ENCODE data around the gene DIMT1. TPM values are rescaled to one million over a fixed set of nuclear protein-coding genes. Genes with fewer than 3 reads are reported as not detected.

Gene DIMT1
- total RNA-seq, 1 donor from 2014 or later: 8.6 TPM

DNA sequence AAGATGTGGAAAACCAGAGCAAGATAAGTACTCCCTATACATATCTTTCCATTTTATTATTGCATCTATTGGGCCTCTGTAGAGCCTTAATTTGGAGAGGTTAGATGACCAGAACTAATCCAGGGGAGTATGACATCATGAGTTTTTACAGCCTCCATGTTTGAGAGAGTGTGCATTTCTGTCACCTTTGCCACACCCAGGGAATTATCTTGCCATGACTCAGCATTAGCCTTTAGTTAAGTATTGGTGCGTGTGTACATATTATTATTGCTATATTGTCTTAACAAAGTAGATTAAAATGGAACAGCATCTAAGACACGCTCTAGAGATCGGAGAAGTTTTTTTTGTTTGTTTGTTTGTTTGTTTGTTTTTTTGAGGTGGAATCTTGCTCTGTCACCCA, 27.6 kb downstream of the DIMT1 start:
- no peak for TF ChIP-seq CTCF (IDR thresholded peaks at IDR 0.05)
- Histone ChIP-seq H3K36me3 (peaks cover 30 to 78% of the 10 kb centered on the region in 2 donors), H3K27ac (no peak overlapping the region), H3K4me1 (no peaks in the 10 kb centered on the region), H3K27me3 (no peaks in the 10 kb centered on the region), H3K9me3 (no peaks in the 10 kb centered on the region), H3K4me3 (no peak overlapping the region)
- intact Hi-C loops (cut with DNase I): no loop called here
- DNase-seq (ENCODE audit: low spot score in 2 of 2): no peak

GRCh38 chr5:62375627-62376026, 28.1 kb downstream of the DIMT1 start:
- no peak overlapping the region for H3K4me3 ChIP-seq
- H3K27ac ChIP-seq: no peak overlapping the region
- peaks cover 33 to 74% of the 10 kb centered on the region in 2 donors for H3K36me3 ChIP-seq
- intact Hi-C loops (cut with DNase I): no loop called here
- no peak for TF ChIP-seq CTCF (IDR thresholded peaks at IDR 0.05)
- no peak for DNase-seq (ENCODE audit: low spot score in 2 of 2)
- no peaks in the 10 kb centered on the region for H3K27me3 ChIP-seq
- no peaks in the 10 kb centered on the region for H3K4me1 ChIP-seq
- no peaks in the 10 kb centered on the region for H3K9me3 ChIP-seq

- H3K4me3 ChIP-seq: no peak overlapping the region
- H3K4me1 ChIP-seq: no peaks in the 10 kb centered on the region
- DNase-seq (ENCODE audit: low spot score in 2 of 2): no peak
- intact Hi-C loops (cut with DNase I): no loop called here
- no peak overlapping the region for H3K27ac ChIP-seq
- no peaks in the 10 kb centered on the region for H3K9me3 ChIP-seq
- no peak for TF ChIP-seq CTCF (IDR thresholded peaks at IDR 0.05)
- H3K27me3 ChIP-seq: no peaks in the 10 kb centered on the region
- peaks cover 21 to 63% of the 10 kb centered on the region in 2 donors for H3K36me3 ChIP-seq
Measured at GRCh38 chr5:62374090-62374489, 29.6 kb downstream of the DIMT1 start.

DNA sequence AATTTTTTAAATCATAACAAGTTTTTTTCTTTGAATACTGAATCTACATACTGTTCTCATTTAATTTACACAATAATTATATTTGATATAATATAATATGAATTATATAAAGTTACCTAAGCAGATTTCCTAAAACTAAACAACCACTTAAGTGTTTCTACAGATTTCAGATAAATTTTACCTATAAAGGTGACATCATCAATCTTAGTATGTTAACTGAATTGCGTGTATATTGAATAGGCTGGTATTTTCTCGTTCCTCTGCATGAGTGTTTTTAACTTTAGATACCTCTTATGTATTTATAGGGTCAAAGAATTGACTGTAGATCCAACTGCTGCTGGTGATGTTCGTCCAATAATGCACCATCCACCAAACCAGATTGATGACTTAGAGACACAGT, 30.3 kb downstream of the DIMT1 start:
- Histone ChIP-seq H3K4me1 (no peaks in the 10 kb centered on the region), H3K9me3 (no peaks in the 10 kb centered on the region), H3K27ac (no peak overlapping the region), H3K36me3 (peaks cover 20 to 60% of the 10 kb centered on the region in 2 donors), H3K4me3 (no peak overlapping the region), H3K27me3 (no peaks in the 10 kb centered on the region)
- intact Hi-C loops (cut with DNase I): no loop called here
- no peak for TF ChIP-seq CTCF (IDR thresholded peaks at IDR 0.05)
- DNase-seq (ENCODE audit: low spot score in 2 of 2): no peak

DNA sequence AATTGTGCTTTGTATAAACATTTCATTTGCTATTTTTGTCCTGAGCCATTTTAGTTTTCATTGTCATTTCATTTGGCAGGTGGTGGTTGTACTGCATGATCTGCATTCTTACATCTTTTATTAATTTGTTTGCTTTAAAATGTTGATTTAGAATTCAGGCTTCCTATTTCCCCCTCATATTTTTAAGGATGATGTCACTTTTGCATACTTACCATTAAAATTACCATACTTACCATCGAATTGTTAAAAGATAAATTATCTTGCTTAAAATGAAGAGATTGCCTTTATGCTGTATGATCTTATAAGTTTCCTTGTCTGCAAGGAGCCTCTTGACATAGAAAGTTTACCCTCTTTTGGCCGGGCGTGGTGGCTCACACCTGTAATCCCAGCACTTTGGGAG, 31.1 kb downstream of the DIMT1 start:
- no peak overlapping the region for H3K27ac ChIP-seq
- H3K36me3 ChIP-seq: peaks cover 20 to 52% of the 10 kb centered on the region in 2 donors
- TF ChIP-seq CTCF (IDR thresholded peaks at IDR 0.05): no peak
- no peak for DNase-seq (ENCODE audit: low spot score in 2 of 2)
- no peak overlapping the region for H3K4me3 ChIP-seq
- no peaks in the 10 kb centered on the region for H3K9me3 ChIP-seq
- H3K27me3 ChIP-seq: no peaks in the 10 kb centered on the region
- no peaks in the 10 kb centered on the region for H3K4me1 ChIP-seq
- intact Hi-C loops (cut with DNase I): no loop called here

GRCh38 chr5:62371409-62371808, 32.3 kb downstream of the DIMT1 start:
- no peak for TF ChIP-seq CTCF (IDR thresholded peaks at IDR 0.05)
- Histone ChIP-seq H3K27ac (no peak overlapping the region), H3K27me3 (no peaks in the 10 kb centered on the region), H3K4me1 (no peaks in the 10 kb centered on the region), H3K4me3 (no peak overlapping the region), H3K36me3 (peaks cover 15 to 50% of the 10 kb centered on the region in 2 donors), H3K9me3 (no peaks in the 10 kb centered on the region)
- DNase-seq (ENCODE audit: low spot score in 2 of 2): no peak
- intact Hi-C loops (cut with DNase I): no loop called here
